Ovary (tissue), 3 donors: ENCODE results near the gene VPS37B.

Experiments used
- EP300 ChIP-seq: sonication (generic); formaldehyde crosslinking; IDR thresholded peaks from one replicate; pipeline ENCODE4 v1.6.1; 2017; ENCODE audit warnings: antibody characterized with exemption
- POLR2A ChIP-seq: fragments of 450-650 bp; IDR thresholded peaks from one replicate; pipeline ENCODE4 v1.6.1; 2017; ENCODE audit warnings: antibody characterized with exemption, mild to moderate bottlenecking, moderate library complexity
- TF ChIP-seq, protein P1 (sequence below), 3 donors: fragments of 450-650 bp in 2 of 3; fragments of 200-600 bp in 1 of 3; IDR thresholded peaks; one replicate each; pipeline versions ENCODE4 v1.5.1 to v1.8.0; 2016 to 2022; ENCODE audit warnings: antibody characterized with exemption in 3 of 3, mild to moderate bottlenecking in 1 of 3
- donor health status: DM: no; HTN: no; CAD: no.

DNA sequence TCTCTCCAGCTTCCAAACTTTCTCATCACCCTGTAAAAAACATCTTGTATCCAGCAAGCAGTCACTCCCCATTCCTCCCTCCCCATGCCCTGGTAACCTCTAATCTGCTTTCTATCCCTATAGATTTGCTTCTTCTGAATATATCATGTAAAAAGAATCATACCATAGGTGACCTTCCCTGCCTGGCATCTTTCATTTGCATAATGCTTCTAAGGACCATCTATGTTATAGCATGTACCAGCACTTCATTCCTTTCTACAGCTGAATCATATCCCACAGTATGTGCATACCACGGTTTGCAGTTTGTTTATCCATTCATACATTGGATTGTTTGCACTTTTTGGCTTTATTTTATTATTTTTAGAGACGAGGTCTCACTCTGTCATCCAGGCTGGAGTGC lies 22.9 kb upstream of the VPS37B start:
- TF ChIP-seq, protein P1, sequence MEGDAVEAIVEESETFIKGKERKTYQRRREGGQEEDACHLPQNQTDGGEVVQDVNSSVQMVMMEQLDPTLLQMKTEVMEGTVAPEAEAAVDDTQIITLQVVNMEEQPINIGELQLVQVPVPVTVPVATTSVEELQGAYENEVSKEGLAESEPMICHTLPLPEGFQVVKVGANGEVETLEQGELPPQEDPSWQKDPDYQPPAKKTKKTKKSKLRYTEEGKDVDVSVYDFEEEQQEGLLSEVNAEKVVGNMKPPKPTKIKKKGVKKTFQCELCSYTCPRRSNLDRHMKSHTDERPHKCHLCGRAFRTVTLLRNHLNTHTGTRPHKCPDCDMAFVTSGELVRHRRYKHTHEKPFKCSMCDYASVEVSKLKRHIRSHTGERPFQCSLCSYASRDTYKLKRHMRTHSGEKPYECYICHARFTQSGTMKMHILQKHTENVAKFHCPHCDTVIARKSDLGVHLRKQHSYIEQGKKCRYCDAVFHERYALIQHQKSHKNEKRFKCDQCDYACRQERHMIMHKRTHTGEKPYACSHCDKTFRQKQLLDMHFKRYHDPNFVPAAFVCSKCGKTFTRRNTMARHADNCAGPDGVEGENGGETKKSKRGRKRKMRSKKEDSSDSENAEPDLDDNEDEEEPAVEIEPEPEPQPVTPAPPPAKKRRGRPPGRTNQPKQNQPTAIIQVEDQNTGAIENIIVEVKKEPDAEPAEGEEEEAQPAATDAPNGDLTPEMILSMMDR (IDR thresholded peaks at IDR 0.05) = no peak
- no peak for TF ChIP-seq POLR2A
- TF ChIP-seq EP300 = no peak
